SK-N-SH treated with all-trans-retinoic acid at 6 μM for 48 hours (cell line): Measurements from ENCODE around the gene TDO2.

Experiments
- ATAC-seq: fragments of 200-7000 bp; cut with Tn5 transposase; 3 replicates; pipeline ENCODE4 v1.9.1; 2020; ENCODE audit warnings: mild to moderate bottlenecking, moderate library complexity
- BACH2 ChIP-seq: fragments of 250-450 bp; sonication (Bioruptor Pico); IDR thresholded peaks from 2 replicates; pipeline ENCODE4 v1.9.0; 2021; ENCODE audit warnings: mild to moderate bottlenecking, borderline replicate concordance
- ESRRG ChIP-seq: fragments of 250-450 bp; sonication (Bioruptor Pico); IDR thresholded peaks from 2 replicates; pipeline ENCODE4 v1.6.1; 2021; ENCODE audit warnings: mild to moderate bottlenecking
- GLIS3 ChIP-seq: fragments of 250-450 bp; sonication (Bioruptor Pico); IDR thresholded peaks from 2 replicates; pipeline ENCODE4 v1.5.0; 2020; ENCODE audit warnings: mild to moderate bottlenecking, moderate library complexity
- ISL1 ChIP-seq: fragments of 250-450 bp; sonication (Bioruptor Pico); IDR thresholded peaks from 2 replicates; pipeline ENCODE4 v2.1.2; 2022; ENCODE audit warnings: mild to moderate bottlenecking, moderate library complexity
- OSR1 ChIP-seq: fragments of 250-450 bp; sonication (Bioruptor Pico); IDR thresholded peaks from 2 replicates; pipeline ENCODE4 v1.8.0; 2022; ENCODE audit warnings: moderate library complexity, mild to moderate bottlenecking, inconsistent platforms
- PPARA ChIP-seq: fragments of 250-450 bp; sonication (Bioruptor Pico); IDR thresholded peaks from 2 replicates; pipeline ENCODE4 v1.5.0; 2020; ENCODE audit warnings: mild to moderate bottlenecking, borderline replicate concordance
- RARB ChIP-seq: fragments of 250-450 bp; sonication (Bioruptor Pico); IDR thresholded peaks from 2 replicates; pipeline ENCODE4 v1.8.0; 2021; ENCODE audit warnings: mild to moderate bottlenecking, moderate library complexity
- SNAI2 ChIP-seq: fragments of 250-450 bp; sonication (Bioruptor Pico); IDR thresholded peaks from 2 replicates; pipeline ENCODE4 v1.5.0; 2020; ENCODE audit warnings: mild to moderate bottlenecking, moderate library complexity
- TCF4 ChIP-seq: fragments of 250-450 bp; sonication (Bioruptor Pico); IDR thresholded peaks from 2 replicates; pipeline ENCODE4 v1.8.0; 2021; ENCODE audit warnings: mild to moderate bottlenecking, moderate library complexity, borderline replicate concordance
- TOX ChIP-seq: fragments of 250-450 bp; sonication (Bioruptor Pico); IDR thresholded peaks from 2 replicates; pipeline ENCODE4 v1.8.0; 2021; ENCODE audit warnings: mild to moderate bottlenecking, moderate library complexity, borderline replicate concordance
- ZC3H10 ChIP-seq: fragments of 250-450 bp; sonication (Bioruptor Pico); IDR thresholded peaks from 2 replicates; pipeline ENCODE4 v1.5.1; 2021; ENCODE audit warnings: mild to moderate bottlenecking, moderate library complexity
- ZFP3 ChIP-seq: fragments of 250-450 bp; sonication (Bioruptor Pico); IDR thresholded peaks from 2 replicates; pipeline ENCODE4 v1.5.0; 2020; ENCODE audit warnings: mild to moderate bottlenecking, moderate library complexity
- ZFP30 ChIP-seq: fragments of 450-650 bp; formaldehyde crosslinking; IDR thresholded peaks from 2 replicates; pipeline ENCODE4 v1.5.0; 2022; ENCODE audit warnings: mild to moderate bottlenecking, moderate library complexity
- ZNF565 ChIP-seq: fragments of 450-650 bp; formaldehyde crosslinking; conservative IDR thresholded peaks from 2 replicates; pipeline ENCODE4 v1.5.0; 2020; ENCODE audit warnings: low read depth, mild to moderate bottlenecking, moderate library complexity
- ZNF70 ChIP-seq: fragments of 450-650 bp; formaldehyde crosslinking; IDR thresholded peaks from 2 replicates; pipeline ENCODE4 v1.5.0; 2020; ENCODE audit warnings: mild to moderate bottlenecking, moderate library complexity
- ZNF8 ChIP-seq: fragments of 450-650 bp; formaldehyde crosslinking; IDR thresholded peaks from 2 replicates; pipeline ENCODE4 v1.5.0; 2020; ENCODE audit warnings: mild to moderate bottlenecking, moderate library complexity
- TF ChIP-seq, protein P1 (sequence below): fragments of 250-450 bp; sonication (Bioruptor Pico); IDR thresholded peaks from 2 replicates; pipeline ENCODE4 v1.8.0; 2021; ENCODE audit warnings: low read depth, mild to moderate bottlenecking, moderate library complexity, borderline replicate concordance
- TF ChIP-seq, protein P2 (sequence below): fragments of 250-450 bp; sonication (Bioruptor Pico); IDR thresholded peaks from 2 replicates; pipeline ENCODE4 v1.5.1; 2021; ENCODE audit warnings: mild to moderate bottlenecking, moderate library complexity
- TF ChIP-seq, protein P3 (sequence below): fragments of 250-450 bp; sonication (Bioruptor Pico); IDR thresholded peaks from 2 replicates; pipeline ENCODE4 v1.8.0; 2020; ENCODE audit warnings: mild to moderate bottlenecking, moderate library complexity, borderline replicate concordance
- TF ChIP-seq, protein P4 (sequence below): fragments of 250-450 bp; sonication (Bioruptor Pico); IDR thresholded peaks from 2 replicates; pipeline ENCODE4 v1.5.0; 2020; ENCODE audit warnings: mild to moderate bottlenecking, moderate library complexity
- TF ChIP-seq, protein P5 (sequence below): fragments of 250-450 bp; sonication (Bioruptor Pico); IDR thresholded peaks from 2 replicates; pipeline ENCODE4 v1.5.1; 2020; ENCODE audit warnings: low read depth, mild to moderate bottlenecking, moderate library complexity

TDO2 gene

DNA sequence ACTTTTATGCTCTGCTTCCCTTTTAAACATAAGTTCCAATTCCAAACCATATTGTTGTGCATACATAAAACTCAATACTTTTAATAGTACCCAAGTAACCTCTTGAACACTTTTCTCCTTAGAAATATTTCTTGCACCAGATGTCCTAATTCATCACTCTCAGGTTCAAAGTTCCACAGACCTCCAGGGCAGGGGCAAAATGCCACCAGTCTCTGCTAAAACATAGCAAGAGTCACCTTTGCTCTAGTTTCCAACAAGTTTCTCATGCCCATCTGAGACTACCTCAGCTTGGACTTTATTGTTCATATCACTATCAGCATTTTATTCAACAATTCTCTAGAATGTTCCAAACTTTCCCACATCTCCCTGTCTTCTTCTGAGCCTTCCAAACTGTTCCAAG, 23.7 kb upstream of the TDO2 start:
- TF ChIP-seq ZNF565 (CRISPR knock-in tag): no peak
- TF ChIP-seq, protein P1, sequence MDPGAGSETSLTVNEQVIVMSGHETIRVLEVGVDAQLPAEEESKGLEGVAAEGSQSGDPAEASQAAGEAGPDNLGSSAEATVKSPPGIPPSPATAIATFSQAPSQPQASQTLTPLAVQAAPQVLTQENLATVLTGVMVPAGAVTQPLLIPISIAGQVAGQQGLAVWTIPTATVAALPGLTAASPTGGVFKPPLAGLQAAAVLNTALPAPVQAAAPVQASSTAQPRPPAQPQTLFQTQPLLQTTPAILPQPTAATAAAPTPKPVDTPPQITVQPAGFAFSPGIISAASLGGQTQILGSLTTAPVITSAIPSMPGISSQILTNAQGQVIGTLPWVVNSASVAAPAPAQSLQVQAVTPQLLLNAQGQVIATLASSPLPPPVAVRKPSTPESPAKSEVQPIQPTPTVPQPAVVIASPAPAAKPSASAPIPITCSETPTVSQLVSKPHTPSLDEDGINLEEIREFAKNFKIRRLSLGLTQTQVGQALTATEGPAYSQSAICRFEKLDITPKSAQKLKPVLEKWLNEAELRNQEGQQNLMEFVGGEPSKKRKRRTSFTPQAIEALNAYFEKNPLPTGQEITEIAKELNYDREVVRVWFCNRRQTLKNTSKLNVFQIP (CRISPR knock-in tag): no peak
- TF ChIP-seq GLIS3 (CRISPR knock-in tag): no peak
- TF ChIP-seq ISL1 (CRISPR knock-in tag): no peak
- no peak for TF ChIP-seq SNAI2
- no peak for TF ChIP-seq OSR1 (CRISPR knock-in tag)
- no peak for TF ChIP-seq ZFP30
- no peak for TF ChIP-seq TOX (CRISPR knock-in tag)
- TF ChIP-seq, protein P2, sequence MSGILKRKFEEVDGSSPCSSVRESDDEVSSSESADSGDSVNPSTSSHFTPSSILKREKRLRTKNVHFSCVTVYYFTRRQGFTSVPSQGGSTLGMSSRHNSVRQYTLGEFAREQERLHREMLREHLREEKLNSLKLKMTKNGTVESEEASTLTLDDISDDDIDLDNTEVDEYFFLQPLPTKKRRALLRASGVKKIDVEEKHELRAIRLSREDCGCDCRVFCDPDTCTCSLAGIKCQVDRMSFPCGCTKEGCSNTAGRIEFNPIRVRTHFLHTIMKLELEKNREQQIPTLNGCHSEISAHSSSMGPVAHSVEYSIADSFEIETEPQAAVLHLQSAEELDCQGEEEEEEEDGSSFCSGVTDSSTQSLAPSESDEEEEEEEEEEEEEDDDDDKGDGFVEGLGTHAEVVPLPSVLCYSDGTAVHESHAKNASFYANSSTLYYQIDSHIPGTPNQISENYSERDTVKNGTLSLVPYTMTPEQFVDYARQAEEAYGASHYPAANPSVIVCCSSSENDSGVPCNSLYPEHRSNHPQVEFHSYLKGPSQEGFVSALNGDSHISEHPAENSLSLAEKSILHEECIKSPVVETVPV (CRISPR knock-in tag): no peak
- ATAC-seq: no peak

DNA sequence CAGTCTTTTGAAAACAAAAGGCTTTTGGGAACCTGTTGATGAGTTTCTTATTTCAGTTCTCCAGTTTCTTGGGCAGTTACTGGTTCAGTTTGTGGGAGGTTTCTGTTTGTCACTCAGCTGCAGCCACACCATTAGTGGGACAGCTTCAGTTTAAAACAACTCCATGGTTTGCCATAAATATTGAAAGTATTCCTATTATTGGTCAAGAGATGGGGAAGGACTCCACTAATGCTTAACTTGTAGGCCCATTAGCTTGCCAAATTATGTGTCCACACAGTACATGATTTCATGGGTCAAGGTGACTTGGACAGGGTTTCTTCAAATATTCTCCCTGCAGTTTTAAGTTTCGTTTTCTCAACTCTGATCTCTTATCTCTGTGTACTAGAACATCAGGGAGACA, 21.9 kb upstream of the TDO2 start:
- no peak for ATAC-seq

More for the DNA sequence above, 21.9 kb upstream of the TDO2 start:
- no peak for TF ChIP-seq TCF4 (CRISPR knock-in tag)
- no peak for TF ChIP-seq ZFP3 (CRISPR knock-in tag)
- no peak for TF ChIP-seq RARB
- no peak for TF ChIP-seq ZNF8 (CRISPR knock-in tag)
- TF ChIP-seq GLIS3 (CRISPR knock-in tag): no peak
- TF ChIP-seq ZNF565 (CRISPR knock-in tag): no peak
- TF ChIP-seq ESRRG: no peak
- TF ChIP-seq ZFP30: no peak
- TF ChIP-seq, protein P1 (CRISPR knock-in tag): no peak
- TF ChIP-seq, protein P2 (CRISPR knock-in tag): no peak
- TF ChIP-seq BACH2 (CRISPR knock-in tag): no peak
- TF ChIP-seq ISL1 (CRISPR knock-in tag): no peak
- TF ChIP-seq PPARA (CRISPR knock-in tag): no peak
- no peak for TF ChIP-seq ZC3H10 (CRISPR knock-in tag)
- no peak for TF ChIP-seq ZNF70
- TF ChIP-seq, protein P3, sequence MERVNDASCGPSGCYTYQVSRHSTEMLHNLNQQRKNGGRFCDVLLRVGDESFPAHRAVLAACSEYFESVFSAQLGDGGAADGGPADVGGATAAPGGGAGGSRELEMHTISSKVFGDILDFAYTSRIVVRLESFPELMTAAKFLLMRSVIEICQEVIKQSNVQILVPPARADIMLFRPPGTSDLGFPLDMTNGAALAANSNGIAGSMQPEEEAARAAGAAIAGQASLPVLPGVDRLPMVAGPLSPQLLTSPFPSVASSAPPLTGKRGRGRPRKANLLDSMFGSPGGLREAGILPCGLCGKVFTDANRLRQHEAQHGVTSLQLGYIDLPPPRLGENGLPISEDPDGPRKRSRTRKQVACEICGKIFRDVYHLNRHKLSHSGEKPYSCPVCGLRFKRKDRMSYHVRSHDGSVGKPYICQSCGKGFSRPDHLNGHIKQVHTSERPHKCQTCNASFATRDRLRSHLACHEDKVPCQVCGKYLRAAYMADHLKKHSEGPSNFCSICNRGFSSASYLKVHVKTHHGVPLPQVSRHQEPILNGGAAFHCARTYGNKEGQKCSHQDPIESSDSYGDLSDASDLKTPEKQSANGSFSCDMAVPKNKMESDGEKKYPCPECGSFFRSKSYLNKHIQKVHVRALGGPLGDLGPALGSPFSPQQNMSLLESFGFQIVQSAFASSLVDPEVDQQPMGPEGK (CRISPR knock-in tag): no peak
- TF ChIP-seq, protein P4, sequence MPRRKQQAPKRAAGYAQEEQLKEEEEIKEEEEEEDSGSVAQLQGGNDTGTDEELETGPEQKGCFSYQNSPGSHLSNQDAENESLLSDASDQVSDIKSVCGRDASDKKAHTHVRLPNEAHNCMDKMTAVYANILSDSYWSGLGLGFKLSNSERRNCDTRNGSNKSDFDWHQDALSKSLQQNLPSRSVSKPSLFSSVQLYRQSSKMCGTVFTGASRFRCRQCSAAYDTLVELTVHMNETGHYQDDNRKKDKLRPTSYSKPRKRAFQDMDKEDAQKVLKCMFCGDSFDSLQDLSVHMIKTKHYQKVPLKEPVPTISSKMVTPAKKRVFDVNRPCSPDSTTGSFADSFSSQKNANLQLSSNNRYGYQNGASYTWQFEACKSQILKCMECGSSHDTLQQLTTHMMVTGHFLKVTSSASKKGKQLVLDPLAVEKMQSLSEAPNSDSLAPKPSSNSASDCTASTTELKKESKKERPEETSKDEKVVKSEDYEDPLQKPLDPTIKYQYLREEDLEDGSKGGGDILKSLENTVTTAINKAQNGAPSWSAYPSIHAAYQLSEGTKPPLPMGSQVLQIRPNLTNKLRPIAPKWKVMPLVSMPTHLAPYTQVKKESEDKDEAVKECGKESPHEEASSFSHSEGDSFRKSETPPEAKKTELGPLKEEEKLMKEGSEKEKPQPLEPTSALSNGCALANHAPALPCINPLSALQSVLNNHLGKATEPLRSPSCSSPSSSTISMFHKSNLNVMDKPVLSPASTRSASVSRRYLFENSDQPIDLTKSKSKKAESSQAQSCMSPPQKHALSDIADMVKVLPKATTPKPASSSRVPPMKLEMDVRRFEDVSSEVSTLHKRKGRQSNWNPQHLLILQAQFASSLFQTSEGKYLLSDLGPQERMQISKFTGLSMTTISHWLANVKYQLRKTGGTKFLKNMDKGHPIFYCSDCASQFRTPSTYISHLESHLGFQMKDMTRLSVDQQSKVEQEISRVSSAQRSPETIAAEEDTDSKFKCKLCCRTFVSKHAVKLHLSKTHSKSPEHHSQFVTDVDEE (CRISPR knock-in tag): no peak
- TF ChIP-seq TOX (CRISPR knock-in tag): no peak
- no peak for TF ChIP-seq SNAI2
- TF ChIP-seq, protein P5, sequence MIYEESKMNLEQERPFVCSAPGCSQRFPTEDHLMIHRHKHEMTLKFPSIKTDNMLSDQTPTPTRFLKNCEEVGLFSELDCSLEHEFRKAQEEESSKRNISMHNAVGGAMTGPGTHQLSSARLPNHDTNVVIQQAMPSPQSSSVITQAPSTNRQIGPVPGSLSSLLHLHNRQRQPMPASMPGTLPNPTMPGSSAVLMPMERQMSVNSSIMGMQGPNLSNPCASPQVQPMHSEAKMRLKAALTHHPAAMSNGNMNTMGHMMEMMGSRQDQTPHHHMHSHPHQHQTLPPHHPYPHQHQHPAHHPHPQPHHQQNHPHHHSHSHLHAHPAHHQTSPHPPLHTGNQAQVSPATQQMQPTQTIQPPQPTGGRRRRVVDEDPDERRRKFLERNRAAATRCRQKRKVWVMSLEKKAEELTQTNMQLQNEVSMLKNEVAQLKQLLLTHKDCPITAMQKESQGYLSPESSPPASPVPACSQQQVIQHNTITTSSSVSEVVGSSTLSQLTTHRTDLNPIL (CRISPR knock-in tag): no peak
